T-cell (primary cell): ENCODE results near the gene S100A10. TPM values are rescaled to one million over a fixed set of nuclear protein-coding genes. Genes with fewer than 3 reads are reported as not detected.

ENCODE experiments used
- total RNA-seq, 35 experiments: library from RNA in 6 of 35; stranded (reverse) in 6 of 35; fragments of 120-200 nt in 1 of 35; gene quantifications; one replicate each; pipeline versions ENCODE4 v1.2.1 to v1.2.4 and lab custom pipeline; 2013 to 2026

S100A10 gene
- total RNA-seq, 5 donors from 2014 or later (not counting 1 experiment from before 2014, with no cell fraction given): 157 to 277 (median 264) TPM

Other genes with a start within 250 kb of the S100A10 start
- 100 to 1,000 TPM in 2 of 5 donors, 10 to 100 TPM in 3; 72.0 to 131 (median 88.7) TPM for gene MRPL9, start 230.4 kb downstream of the S100A10 start, total RNA-seq
- gene TDRKH, start 203.4 kb downstream of the S100A10 start, total RNA-seq: 10 to 100 TPM in 4 of 5 donors, 1 to 10 TPM in 1; 9.6 to 26.3 (median 22.1) TPM
- gene LINGO4, start 188.4 kb downstream of the S100A10 start, total RNA-seq: under 1 TPM in 3 of 5 donors, not detected in 2; 0.25 to 0.40 (median 0.36) TPM
- gene RORC, start 162.1 kb downstream of the S100A10 start, total RNA-seq: 10 to 100 TPM in 1 of 5 donors, 1 to 10 TPM in 4; 1.5 to 11.6 (median 7.6) TPM
- gene C2CD4D, start 154.0 kb downstream of the S100A10 start, total RNA-seq: 1 to 10 TPM in 2 of 5 donors, under 1 TPM in 3; 0.26 to 1.1 (median 0.85) TPM
- gene THEM5, start 140.1 kb downstream of the S100A10 start, total RNA-seq: not detected
- gene THEM4, start 84.3 kb downstream of the S100A10 start, total RNA-seq: 100 to 1,000 TPM in 2 of 5 donors, 10 to 100 TPM in 3; 48.2 to 119 (median 97.6) TPM
- gene S100A11, start 43.1 kb upstream of the S100A10 start, total RNA-seq: 100 to 1,000 TPM in 3 of 5 donors, 10 to 100 TPM in 2; 37.3 to 254 (median 195) TPM
- not detected for gene TCHHL1, start 95.2 kb upstream of the S100A10 start, total RNA-seq
- under 1 TPM in 1 of 5 donors, not detected in 4; 0.03 TPM for gene TCHH, start 121.6 kb upstream of the S100A10 start, total RNA-seq
- gene RPTN, start 165.4 kb upstream of the S100A10 start, total RNA-seq: not detected
- gene HRNR, start 230.3 kb upstream of the S100A10 start, total RNA-seq: not detected